WTC11 (cell line): ENCODE data around the gene ZNF407. TPM values are rescaled to one million over a fixed set of nuclear protein-coding genes. Genes with fewer than 3 reads are reported as not detected.

ENCODE experiments used
- ATAC-seq: fragments of 200-7000 bp; cut with Tn5 transposase; 2 replicates; pipeline ENCODE4 v1.10.0; 2021; ENCODE audit warnings: mild to moderate bottlenecking, moderate library complexity
- CTCF ChIA-PET: fragments of 300-600 bp; sonication (Branson Sonifier 250); formaldehyde crosslinking; loops from one replicate; lab custom pipeline; 2021; ENCODE audit warnings: antibody characterized with exemption; lab: Charles Lee
- POLR2A ChIA-PET: fragments of 350-600 bp; sonication (Branson Sonifier 250); formaldehyde crosslinking; loops from one replicate; lab custom pipeline; 2021; ENCODE audit warnings: antibody characterized with exemption; lab: Charles Lee
- DNase-seq: peaks from one replicate; pipeline ENCODE4 v3.0.0; 2021; ENCODE audit warnings: low spot score
- H3K27ac Mint-ChIP-seq: 2 replicates; pipeline ENCODE4 v1.8.0; 2021; ENCODE audit warnings: mixed read lengths
- H3K27me3 Mint-ChIP-seq: 2 replicates; pipeline ENCODE4 v1.8.0; 2021; ENCODE audit warnings: low read depth, mild to moderate bottlenecking, moderate library complexity, mixed read lengths
- H3K36me3 Mint-ChIP-seq: 2 replicates; pipeline ENCODE4 v1.8.0; 2021; ENCODE audit warnings: mixed read lengths
- H3K4me1 Mint-ChIP-seq: 2 replicates; pipeline ENCODE4 v1.8.0; 2022; ENCODE audit warnings: mixed read lengths
- H3K4me3 Mint-ChIP-seq: 2 replicates; pipeline ENCODE4 v1.8.0; 2021; ENCODE audit warnings: mild to moderate bottlenecking, moderate library complexity, mixed read lengths
- H3K9me3 Mint-ChIP-seq: 2 replicates; pipeline ENCODE4 v1.8.0; 2021; ENCODE audit warnings: mixed read lengths
- EMX1 ChIP-seq: fragments of 250-450 bp; sonication (Bioruptor Pico); IDR thresholded peaks from 2 replicates; pipeline ENCODE4 v1.8.0; 2021; ENCODE audit warnings: mild to moderate bottlenecking
- ERG ChIP-seq: fragments of 250-450 bp; sonication (Bioruptor Pico); IDR thresholded peaks from 2 replicates; pipeline ENCODE4 v1.8.0; 2021; ENCODE audit warnings: mild to moderate bottlenecking
- ESRRA ChIP-seq: sonication (generic); formaldehyde crosslinking; IDR thresholded peaks from 2 replicates; pipeline ENCODE4 v1.8.1; 2022; ENCODE audit warnings: mild to moderate bottlenecking, missing genetic modification reagents, borderline replicate concordance
- FOXP1 ChIP-seq: sonication (generic); formaldehyde crosslinking; IDR thresholded peaks from 2 replicates; pipeline ENCODE4 v1.8.0; 2022; ENCODE audit warnings: missing genetic modification reagents, mild to moderate bottlenecking, moderate library complexity, borderline replicate concordance
- JAZF1 ChIP-seq: fragments of 250-450 bp; sonication (Bioruptor Pico); IDR thresholded peaks from 2 replicates; pipeline ENCODE4 v1.9.0; 2021; ENCODE audit warnings: moderate library complexity, mild to moderate bottlenecking, inconsistent platforms
- MYBL2 ChIP-seq: sonication (generic); formaldehyde crosslinking; IDR thresholded peaks from 2 replicates; pipeline ENCODE4 v1.8.1; 2023; ENCODE audit warnings: mild to moderate bottlenecking, moderate library complexity, missing genetic modification reagents
- NFATC4 ChIP-seq: fragments of 250-450 bp; sonication (Bioruptor Pico); IDR thresholded peaks from 2 replicates; pipeline ENCODE4 v1.9.0; 2021; ENCODE audit warnings: mild to moderate bottlenecking
- PRDM15 ChIP-seq: sonication (generic); formaldehyde crosslinking; IDR thresholded peaks from 2 replicates; pipeline ENCODE4 v1.8.0; 2022; ENCODE audit warnings: missing genetic modification reagents
- RELA ChIP-seq: sonication (generic); formaldehyde crosslinking; IDR thresholded peaks from 2 replicates; pipeline ENCODE4 v1.8.1; 2022; ENCODE audit warnings: missing genetic modification reagents, mild to moderate bottlenecking, borderline replicate concordance
- SMAD3 ChIP-seq: sonication (generic); formaldehyde crosslinking; IDR thresholded peaks from 2 replicates; pipeline ENCODE4 v1.8.0; 2022; ENCODE audit warnings: missing genetic modification reagents, mild to moderate bottlenecking, borderline replicate concordance
- SOX15 ChIP-seq: fragments of 250-450 bp; sonication (Bioruptor Pico); IDR thresholded peaks from 2 replicates; pipeline ENCODE4 v1.9.0; 2021; ENCODE audit warnings: mild to moderate bottlenecking
- TEAD1 ChIP-seq: sonication (generic); formaldehyde crosslinking; IDR thresholded peaks from 2 replicates; pipeline ENCODE4 v1.8.0; 2022; ENCODE audit warnings: mild to moderate bottlenecking, missing genetic modification reagents
- ZBTB21 ChIP-seq: sonication (generic); formaldehyde crosslinking; IDR thresholded peaks from 2 replicates; pipeline ENCODE4 v1.8.1; 2023; ENCODE audit warnings: mild to moderate bottlenecking, missing genetic modification reagents, borderline replicate concordance
- ZNF263 ChIP-seq: sonication (generic); formaldehyde crosslinking; IDR thresholded peaks from 2 replicates; pipeline ENCODE4 v1.8.1; 2022; ENCODE audit warnings: low read depth, mild to moderate bottlenecking, moderate library complexity, missing genetic modification reagents
- ZNF532 ChIP-seq: fragments of 250-450 bp; sonication (Bioruptor Pico); IDR thresholded peaks from 2 replicates; pipeline ENCODE4 v1.9.0; 2021; ENCODE audit warnings: mild to moderate bottlenecking, borderline replicate concordance
- total RNA-seq: library from RNA; stranded (reverse); gene quantifications from 3 replicates; pipeline ENCODE4 v1.2.3, GENCODE V29; 2021
- TF ChIP-seq, protein P1 (sequence below): sonication (generic); formaldehyde crosslinking; IDR thresholded peaks from 2 replicates; pipeline ENCODE4 v1.8.1; 2023; ENCODE audit warnings: mild to moderate bottlenecking, moderate library complexity, missing genetic modification reagents
- TF ChIP-seq, protein P2 (sequence below): sonication (generic); formaldehyde crosslinking; IDR thresholded peaks from 2 replicates; pipeline ENCODE4 v1.8.0; 2022; ENCODE audit warnings: mild to moderate bottlenecking, missing genetic modification reagents

ZNF407 gene
- total RNA-seq, 1 experiment from 2014 or later, result 6.5 TPM

DNA sequence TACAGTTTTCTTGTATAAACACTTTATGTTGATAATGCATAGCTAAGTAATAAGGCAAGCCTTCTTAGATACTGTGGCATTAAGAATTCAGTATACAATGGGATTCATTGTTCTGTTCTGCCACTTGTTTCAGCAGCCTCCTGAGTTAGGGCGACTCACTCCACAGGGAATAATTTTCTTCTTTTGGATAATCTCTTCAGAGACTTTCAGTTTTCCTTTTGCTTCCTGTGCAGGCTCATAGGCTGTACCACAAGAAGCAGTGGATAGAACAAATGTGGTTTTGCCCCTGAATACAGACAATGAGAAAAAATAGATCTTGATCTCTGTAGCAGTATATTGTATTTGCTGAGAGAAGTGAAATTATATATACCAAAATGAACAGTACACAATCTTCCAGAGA is 298.0 kb downstream of the ZNF407 start:
- POLR2A ChIA-PET, result no interaction called here
- ATAC-seq, result no peak
- peaks cover 14% of the 10 kb centered on the region for H3K4me1 Mint-ChIP-seq
- H3K27ac Mint-ChIP-seq, result no peak overlapping the region
- H3K4me3 Mint-ChIP-seq, result no peak overlapping the region
- no peak for DNase-seq
- no peaks in the 10 kb centered on the region for H3K36me3 Mint-ChIP-seq
- no peak for TF ChIP-seq ZNF532 (CRISPR knock-in tag)
- no peak for TF ChIP-seq TEAD1 (CRISPR knock-in tag)
- no peak for TF ChIP-seq RELA (CRISPR knock-in tag)
- TF ChIP-seq EMX1, result no peak
- TF ChIP-seq ESRRA (CRISPR knock-in tag), result no peak
- TF ChIP-seq NFATC4 (CRISPR knock-in tag), result no peak
- TF ChIP-seq SOX15, result no peak
- TF ChIP-seq FOXP1, result no peak
- TF ChIP-seq, protein P1, sequence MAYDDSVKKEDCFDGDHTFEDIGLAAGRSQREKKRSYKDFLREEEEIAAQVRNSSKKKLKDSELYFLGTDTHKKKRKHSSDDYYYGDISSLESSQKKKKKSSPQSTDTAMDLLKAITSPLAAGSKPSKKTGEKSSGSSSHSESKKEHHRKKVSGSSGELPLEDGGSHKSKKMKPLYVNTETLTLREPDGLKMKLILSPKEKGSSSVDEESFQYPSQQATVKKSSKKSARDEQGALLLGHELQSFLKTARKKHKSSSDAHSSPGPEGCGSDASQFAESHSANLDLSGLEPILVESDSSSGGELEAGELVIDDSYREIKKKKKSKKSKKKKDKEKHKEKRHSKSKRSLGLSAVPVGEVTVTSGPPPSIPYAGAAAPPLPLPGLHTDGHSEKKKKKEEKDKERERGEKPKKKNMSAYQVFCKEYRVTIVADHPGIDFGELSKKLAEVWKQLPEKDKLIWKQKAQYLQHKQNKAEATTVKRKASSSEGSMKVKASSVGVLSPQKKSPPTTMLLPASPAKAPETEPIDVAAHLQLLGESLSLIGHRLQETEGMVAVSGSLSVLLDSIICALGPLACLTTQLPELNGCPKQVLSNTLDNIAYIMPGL (CRISPR knock-in tag), result no peak
- no peak for TF ChIP-seq MYBL2 (CRISPR knock-in tag)
- no peak for TF ChIP-seq PRDM15
- TF ChIP-seq, protein P2, sequence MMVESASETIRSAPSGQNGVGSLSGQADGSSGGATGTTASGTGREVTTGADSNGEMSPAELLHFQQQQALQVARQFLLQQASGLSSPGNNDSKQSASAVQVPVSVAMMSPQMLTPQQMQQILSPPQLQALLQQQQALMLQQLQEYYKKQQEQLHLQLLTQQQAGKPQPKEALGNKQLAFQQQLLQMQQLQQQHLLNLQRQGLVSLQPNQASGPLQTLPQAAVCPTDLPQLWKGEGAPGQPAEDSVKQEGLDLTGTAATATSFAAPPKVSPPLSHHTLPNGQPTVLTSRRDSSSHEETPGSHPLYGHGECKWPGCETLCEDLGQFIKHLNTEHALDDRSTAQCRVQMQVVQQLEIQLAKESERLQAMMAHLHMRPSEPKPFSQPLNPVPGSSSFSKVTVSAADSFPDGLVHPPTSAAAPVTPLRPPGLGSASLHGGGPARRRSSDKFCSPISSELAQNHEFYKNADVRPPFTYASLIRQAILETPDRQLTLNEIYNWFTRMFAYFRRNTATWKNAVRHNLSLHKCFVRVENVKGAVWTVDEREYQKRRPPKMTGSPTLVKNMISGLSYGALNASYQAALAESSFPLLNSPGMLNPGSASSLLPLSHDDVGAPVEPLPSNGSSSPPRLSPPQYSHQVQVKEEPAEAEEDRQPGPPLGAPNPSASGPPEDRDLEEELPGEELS, result no peak
- TF ChIP-seq ZBTB21 (CRISPR knock-in tag), result no peak
- no peak for TF ChIP-seq ERG (CRISPR knock-in tag)
- TF ChIP-seq JAZF1 (CRISPR knock-in tag), result no peak
- no peak for TF ChIP-seq ZNF263
- no peak for TF ChIP-seq SMAD3 (CRISPR knock-in tag)
- CTCF ChIA-PET, result no interaction called here
- H3K9me3 Mint-ChIP-seq, result no peaks in the 10 kb centered on the region
- no peaks in the 10 kb centered on the region for H3K27me3 Mint-ChIP-seq
